HG03575 (cell line): ENCODE data around the gene QRICH1.

ENCODE experiments used
- ATAC-seq: cut with Tn5 transposase; IDR thresholded peaks from one replicate; pipeline ENCODE4 v1.9.1; 2021; ENCODE audit not compliant: unreplicated experiment, insufficient number of reproducible peaks, low FRiP score; ENCODE audit errors: extremely low read depth

Gene QRICH1

GRCh38 chr3:49120096-49120437 is 26.2 kb upstream of the QRICH1 start:
- no peak for ATAC-seq

GRCh38 chr3:49119439-49119838 is 25.6 kb upstream of the QRICH1 start:
- ATAC-seq = no peak

- no peak for ATAC-seq
These were observed 25.2 kb upstream of the QRICH1 start for GRCh38 chr3:49119036-49119435.

- no peak for ATAC-seq
These were observed 18.4 kb upstream of the QRICH1 start for GRCh38 chr3:49112262-49112661.

GRCh38 chr3:49111347-49111746 is 17.5 kb upstream of the QRICH1 start:
- ATAC-seq = no peak

- no peak for ATAC-seq
These were observed 16.9 kb upstream of the QRICH1 start for GRCh38 chr3:49110780-49111179.

DNA sequence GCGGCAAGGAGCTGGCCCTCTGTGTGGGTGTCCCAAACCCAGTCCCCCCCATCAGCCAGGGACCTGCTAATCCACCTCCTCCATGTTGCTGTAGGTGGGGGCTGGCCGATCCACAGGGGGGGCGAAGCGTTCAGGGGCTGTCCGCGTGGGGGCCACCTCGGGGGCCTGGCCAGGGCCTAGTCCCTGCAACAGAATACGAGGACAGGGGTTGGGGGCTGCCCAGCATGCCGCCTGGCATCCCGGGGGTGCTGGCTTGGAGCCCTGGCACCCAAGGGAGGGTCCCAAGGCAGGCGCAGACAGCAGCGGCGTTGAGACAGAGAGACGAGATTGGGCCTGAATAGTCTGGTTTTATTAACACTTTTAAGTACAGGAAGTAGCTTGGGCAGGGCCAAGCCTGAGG is 14.5 kb upstream of the QRICH1 start:
- ATAC-seq = no peak

- no peak for ATAC-seq
These were observed 10.8 kb upstream of the QRICH1 start, which contains the start of gene QARS1 for GRCh38 chr3:49104427-49105291. QARS1 (minus strand) TSS chr3:49104757; CDS start chr3:49104733, 24 bp downstream.

- ATAC-seq = no peak
These were observed 10.2 kb upstream of the QRICH1 start for GRCh38 chr3:49104052-49104426.

DNA sequence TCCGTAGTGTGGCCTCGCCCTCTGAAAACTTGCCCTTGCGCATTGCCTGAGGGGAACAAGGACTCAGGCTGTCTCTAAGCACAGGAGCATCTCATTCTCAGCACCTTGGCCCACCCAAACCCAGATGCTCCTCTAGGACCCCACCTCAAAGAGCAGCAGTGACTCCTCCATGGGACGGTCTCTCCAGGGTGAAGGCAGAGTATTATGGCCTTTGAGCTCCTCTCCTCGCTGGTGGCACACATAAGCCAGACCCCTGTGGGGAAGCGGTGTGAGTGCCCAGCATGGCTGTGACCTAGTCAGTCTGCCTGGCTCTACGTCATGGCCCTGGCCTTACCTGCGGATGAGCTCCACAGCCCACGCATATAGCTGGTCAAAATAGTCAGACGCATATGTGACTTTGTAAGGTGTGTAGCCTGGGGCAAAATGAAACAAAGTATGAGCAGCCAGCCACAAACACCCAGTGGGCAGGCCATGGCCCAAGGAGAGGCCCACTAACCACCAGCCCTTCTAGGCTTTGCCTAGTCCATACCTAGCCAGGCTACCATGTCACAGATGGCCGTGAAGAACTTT is 6.3 kb upstream of the QRICH1 start:
- ATAC-seq = no peak

DNA sequence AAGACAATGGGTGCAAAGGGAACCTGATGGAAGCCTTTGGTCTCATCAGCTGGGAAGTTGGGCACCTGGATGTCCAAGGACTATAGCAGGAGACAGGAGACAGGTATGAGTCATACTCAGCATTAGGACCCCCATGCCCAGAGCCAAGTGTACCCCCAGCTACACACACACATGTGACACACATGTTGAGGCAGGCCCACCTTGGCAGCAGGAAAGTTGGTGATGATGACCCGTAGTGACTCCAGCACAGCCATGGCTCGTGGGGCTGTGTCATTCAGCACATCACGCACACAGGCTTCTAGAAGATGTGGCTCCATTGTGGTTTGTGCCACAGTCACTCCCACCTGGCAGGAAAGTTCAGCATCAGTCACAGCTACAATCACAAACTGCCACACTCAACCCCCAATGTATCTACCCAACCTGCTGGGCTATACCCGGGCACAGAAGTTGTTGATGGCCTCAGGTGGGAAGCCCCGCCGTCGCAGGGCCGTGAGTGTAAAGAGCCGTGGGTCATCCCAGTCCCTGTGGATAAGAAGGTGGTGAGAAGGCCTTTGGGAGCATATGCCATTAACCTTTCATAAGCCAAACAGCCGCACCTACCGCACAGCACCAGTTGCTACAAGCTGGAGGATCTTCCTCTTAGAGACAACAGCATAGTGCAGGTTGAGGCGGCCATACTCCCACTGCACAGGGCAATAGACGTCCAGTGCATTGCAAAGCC is 5.2 kb upstream of the QRICH1 start:
- no peak for ATAC-seq

DNA sequence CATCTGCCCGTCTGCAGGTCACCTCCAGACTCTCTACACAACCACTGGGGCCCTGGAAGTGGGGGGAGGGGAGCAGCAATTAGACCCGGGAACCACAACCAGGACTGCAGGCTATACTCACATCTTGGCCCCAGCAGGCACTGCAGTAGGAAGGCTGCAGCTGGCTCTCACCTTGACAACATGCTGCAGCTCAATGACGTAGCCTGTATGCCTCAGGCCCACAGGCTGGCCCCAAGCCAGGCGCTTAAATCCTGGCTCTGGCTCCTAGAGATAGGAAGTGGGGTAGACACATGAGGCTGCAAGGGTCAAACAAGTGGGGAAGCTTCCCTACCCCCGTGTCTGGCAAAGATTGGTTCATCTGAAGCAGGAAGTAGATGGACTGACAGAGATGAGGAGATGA is 4.6 kb upstream of the QRICH1 start:
- ATAC-seq = no peak

- peak; percentile 16 for ATAC-seq
These were observed 676 bp downstream of the QRICH1 start for GRCh38 chr3:49092938-49093852.

DNA sequence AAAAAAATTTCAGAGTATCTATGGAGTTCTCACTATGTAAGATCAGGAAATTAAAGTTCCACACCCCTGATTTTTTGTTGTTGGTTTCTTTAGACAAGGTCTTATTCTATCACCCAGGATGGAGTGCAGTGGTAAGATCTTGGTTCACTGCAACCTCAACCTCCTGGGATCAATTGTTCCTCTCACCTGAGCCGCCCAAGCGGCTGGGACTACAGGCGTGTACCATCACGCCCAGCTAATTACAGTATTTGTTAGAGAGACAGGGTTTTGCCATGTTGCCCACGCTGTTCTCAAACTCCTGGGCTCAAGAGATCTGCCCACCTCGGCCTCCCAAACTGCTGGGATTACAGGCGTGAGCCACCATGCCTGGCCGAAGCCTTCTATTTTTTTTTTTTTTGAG is 12.4 kb downstream of the QRICH1 start:
- no peak for ATAC-seq

GRCh38 chr3:49079270-49079669 is 14.6 kb downstream of the QRICH1 start:
- no peak for ATAC-seq

DNA sequence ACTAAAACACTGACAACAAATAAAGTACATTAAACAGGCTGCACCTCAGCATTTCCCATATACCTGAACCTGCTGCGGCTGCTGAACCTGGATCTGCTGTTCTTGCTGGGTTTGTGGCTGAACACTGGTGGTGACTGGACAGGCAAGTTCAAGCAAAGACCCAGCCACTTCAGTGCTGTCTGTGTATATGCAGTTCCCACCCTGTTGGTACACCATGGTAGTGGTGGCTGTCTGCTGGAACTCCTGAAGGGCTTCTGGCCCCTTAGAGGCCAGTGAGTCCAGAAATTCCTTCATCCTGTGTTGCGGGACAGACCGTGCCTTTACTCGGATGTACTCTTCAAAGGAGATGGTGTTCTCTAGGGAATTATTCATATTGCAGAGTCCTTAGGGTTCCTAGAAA is 17.2 kb downstream of the QRICH1 start:
- ATAC-seq = no peak

DNA sequence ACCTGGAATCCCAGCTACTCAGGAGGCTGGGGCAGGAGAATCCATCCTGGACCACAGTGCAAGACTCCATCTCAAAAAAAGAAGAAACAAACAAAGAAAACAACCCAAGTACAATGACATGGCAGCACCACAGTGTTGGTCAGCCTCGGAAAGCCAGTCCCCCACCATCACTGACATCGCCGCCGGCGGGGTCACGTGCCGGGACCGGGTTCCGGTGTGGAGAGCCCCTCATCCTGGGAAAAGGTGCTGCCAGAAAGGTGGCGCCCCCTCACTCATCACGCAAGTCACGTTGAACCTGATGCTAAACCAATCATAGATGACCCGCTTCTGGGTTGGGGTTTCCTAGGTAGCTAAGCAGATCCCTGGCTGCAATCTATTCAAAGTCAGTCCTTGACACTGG is 17.8 kb downstream of the QRICH1 start:
- no peak for ATAC-seq

DNA sequence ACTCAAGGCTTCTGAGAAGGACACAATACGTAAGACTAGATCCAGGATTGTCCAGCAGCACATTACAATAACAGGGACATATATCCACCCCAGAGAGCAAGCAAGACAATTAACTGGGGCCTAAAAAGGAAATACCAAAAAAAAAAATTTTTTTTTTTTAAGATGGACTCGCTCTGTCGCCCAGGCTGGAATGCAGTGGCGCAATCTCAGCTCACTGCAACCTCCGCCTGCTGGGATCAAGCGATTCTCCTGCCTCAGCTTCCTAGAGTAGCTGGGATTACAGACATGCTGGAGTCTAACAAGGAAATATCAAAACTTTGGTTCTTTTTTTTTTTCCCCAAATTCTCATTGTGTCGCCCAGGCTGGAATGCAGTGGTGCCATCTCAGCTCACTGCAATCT is 35.9 kb downstream of the QRICH1 start:
- no peak for ATAC-seq

- ATAC-seq = no peak
These were observed 36.6 kb downstream of the QRICH1 start for GRCh38 chr3:49057268-49057667.
